ENCODE measurements around the gene CHIA.

DNA sequence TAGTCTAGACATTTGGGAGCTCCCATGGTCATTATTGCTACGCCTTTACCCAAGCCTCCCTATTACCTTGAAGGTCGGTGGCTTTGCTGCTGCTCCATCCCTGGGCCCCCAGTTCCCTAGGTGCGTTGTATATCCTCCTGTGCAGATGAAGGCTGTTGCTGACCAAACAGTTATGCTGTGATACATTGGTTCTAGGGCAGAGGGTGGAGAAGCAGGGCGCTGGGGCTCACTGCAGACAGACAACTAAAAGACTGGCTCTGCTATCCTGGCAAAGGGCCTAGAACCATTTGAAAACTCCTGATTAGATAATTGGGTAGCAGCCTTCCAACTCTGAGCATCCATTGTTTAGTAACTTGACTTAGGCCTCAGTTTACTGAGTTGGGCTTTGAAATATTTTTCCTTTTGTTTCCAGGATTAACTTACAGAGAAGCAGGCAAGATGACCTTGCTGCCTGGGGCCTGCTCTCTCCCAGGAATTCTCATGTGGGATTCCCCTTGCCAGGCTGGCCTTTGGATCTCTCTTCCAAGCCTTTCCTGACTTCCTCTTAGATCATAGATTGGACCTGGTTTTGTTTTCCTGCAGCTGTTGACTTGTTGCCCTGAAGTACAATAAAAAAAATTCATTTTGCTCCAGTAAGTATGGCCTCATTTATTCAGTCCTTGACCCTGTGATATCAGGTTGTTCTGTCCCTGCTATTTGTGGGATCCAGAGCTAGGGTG lies 47.7 kb upstream of the CHIA start:
- TF ChIP-seq FOXM1 (IDR thresholded peaks at IDR 0.05; ENCODE audit: borderline replicate concordance) (no peak), NFRKB (IDR thresholded peaks at IDR 0.05) (no peak)
- TF ChIP-seq, protein P1, sequence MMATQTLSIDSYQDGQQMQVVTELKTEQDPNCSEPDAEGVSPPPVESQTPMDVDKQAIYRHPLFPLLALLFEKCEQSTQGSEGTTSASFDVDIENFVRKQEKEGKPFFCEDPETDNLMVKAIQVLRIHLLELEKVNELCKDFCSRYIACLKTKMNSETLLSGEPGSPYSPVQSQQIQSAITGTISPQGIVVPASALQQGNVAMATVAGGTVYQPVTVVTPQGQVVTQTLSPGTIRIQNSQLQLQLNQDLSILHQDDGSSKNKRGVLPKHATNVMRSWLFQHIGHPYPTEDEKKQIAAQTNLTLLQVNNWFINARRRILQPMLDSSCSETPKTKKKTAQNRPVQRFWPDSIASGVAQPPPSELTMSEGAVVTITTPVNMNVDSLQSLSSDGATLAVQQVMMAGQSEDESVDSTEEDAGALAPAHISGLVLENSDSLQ (IDR thresholded peaks at IDR 0.05), result no peak

Data from HEK293T (cell line).